Fibroblast of lung (primary cell): ENCODE data around the gene POC1B.

Experiments
- EZH2 ChIP-seq: IDR thresholded peaks from 2 replicates; pipeline ENCODE4 v1.5.1; 2012; ENCODE audit warnings: low read length, control low read depth, mild to moderate bottlenecking; ENCODE audit errors: missing control alignments
- TF ChIP-seq, protein P1 (sequence below), 2 donors: IDR thresholded peaks in 1 of 2; conservative IDR thresholded peaks in 1 of 2; 1 replicate in 1 of 2; 2 replicates in 1 of 2; pipeline ENCODE4 v1.5.1; 2011 to 2012; ENCODE audit warnings: low read length in 2 of 2, control low read depth in 1 of 2, inconsistent platforms in 1 of 2, low read depth in 1 of 2, mild to moderate bottlenecking in 1 of 2

DNA sequence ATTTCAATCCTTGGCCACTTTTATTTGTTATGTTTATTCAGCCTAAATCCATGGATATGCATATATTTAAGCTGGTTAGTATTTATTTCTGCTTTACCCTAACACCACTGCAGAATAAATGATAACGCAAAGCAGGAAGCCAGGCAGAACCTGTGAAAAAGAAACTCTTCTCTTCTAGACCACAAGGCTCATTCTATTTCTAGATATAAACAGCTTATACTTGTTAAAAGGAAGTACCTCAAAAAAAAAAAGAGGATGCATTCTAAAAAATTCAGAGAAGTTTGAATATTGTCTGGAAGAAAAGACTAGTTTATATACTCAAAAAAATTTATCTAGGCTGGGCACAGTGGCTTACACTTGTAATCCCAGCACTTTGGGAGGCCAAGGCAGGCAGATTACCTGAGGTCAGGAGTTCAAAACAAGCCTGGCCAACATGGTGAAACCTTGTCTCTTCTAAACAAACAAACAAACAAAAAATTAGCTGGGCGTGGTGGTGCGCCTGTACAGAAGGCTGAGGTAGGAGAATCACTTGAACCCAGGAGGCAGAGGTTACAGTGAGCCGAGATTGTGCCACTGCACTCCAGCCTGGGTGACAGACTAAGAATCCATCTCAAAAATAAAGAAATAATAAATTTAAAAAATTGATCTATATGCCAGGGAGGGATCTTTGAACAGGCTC is 57.1 kb downstream of the POC1B start:
- TF ChIP-seq EZH2 = no peak
- TF ChIP-seq, protein P1, sequence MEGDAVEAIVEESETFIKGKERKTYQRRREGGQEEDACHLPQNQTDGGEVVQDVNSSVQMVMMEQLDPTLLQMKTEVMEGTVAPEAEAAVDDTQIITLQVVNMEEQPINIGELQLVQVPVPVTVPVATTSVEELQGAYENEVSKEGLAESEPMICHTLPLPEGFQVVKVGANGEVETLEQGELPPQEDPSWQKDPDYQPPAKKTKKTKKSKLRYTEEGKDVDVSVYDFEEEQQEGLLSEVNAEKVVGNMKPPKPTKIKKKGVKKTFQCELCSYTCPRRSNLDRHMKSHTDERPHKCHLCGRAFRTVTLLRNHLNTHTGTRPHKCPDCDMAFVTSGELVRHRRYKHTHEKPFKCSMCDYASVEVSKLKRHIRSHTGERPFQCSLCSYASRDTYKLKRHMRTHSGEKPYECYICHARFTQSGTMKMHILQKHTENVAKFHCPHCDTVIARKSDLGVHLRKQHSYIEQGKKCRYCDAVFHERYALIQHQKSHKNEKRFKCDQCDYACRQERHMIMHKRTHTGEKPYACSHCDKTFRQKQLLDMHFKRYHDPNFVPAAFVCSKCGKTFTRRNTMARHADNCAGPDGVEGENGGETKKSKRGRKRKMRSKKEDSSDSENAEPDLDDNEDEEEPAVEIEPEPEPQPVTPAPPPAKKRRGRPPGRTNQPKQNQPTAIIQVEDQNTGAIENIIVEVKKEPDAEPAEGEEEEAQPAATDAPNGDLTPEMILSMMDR (conservative IDR thresholded peaks at IDR 0.05 in 1 of 2, IDR thresholded peaks at IDR 0.05 in 1 of 2; ENCODE audit: low read depth in 1 of 2, low read length in 2 of 2) = no peak
